Measurements from ENCODE around the gene PDE1A.

PDE1A gene

GRCh38 chr2:182224669-182225068 is 202.2 kb downstream of the PDE1A start:
- no peak for TF ChIP-seq CTCF (conservative IDR thresholded peaks at IDR 0.05)
- no peak overlapping the region for H3K27ac ChIP-seq

GRCh38 chr2:182220998-182221397 is 205.8 kb downstream of the PDE1A start:
- no peak overlapping the region for H3K27ac ChIP-seq
- TF ChIP-seq CTCF (conservative IDR thresholded peaks at IDR 0.05) = no peak

- TF ChIP-seq CTCF (conservative IDR thresholded peaks at IDR 0.05) = no peak
Observed at GRCh38 chr2:182220335-182220734, 206.5 kb downstream of the PDE1A start.

GRCh38 chr2:182210669-182211068 is 216.2 kb downstream of the PDE1A start:
- TF ChIP-seq CTCF (conservative IDR thresholded peaks at IDR 0.05) = no peak

More at GRCh38 chr2:182220335-182220734, 206.5 kb downstream of the PDE1A start:
- H3K27ac ChIP-seq = no peak overlapping the region

GRCh38 chr2:182208421-182208820 is 218.4 kb downstream of the PDE1A start:
- no peak for TF ChIP-seq CTCF (conservative IDR thresholded peaks at IDR 0.05)
- H3K27ac ChIP-seq = no peak overlapping the region

More at GRCh38 chr2:182210669-182211068, 216.2 kb downstream of the PDE1A start:
- no peak overlapping the region for H3K27ac ChIP-seq

- TF ChIP-seq CTCF (conservative IDR thresholded peaks at IDR 0.05) = no peak
- no peak overlapping the region for H3K27ac ChIP-seq
Observed at GRCh38 chr2:182207049-182207746, 219.6 kb downstream of the PDE1A start.

- no peak overlapping the region for H3K27ac ChIP-seq
- no peak for TF ChIP-seq CTCF (conservative IDR thresholded peaks at IDR 0.05)
Observed at GRCh38 chr2:182197529-182197928, 229.3 kb downstream of the PDE1A start.
